HG02798 (cell line): ENCODE results near the gene FHAD1.
"Not testable (repeated sequence)": the region's sequence is repeated elsewhere in the genome, so short reads cannot be mapped to it uniquely, and the experiment has no call there.

ENCODE experiments used
- ATAC-seq: cut with Tn5 transposase; IDR thresholded peaks from one replicate; pipeline ENCODE4 v1.9.1; 2021; ENCODE audit warnings: mild to moderate bottlenecking; ENCODE audit not compliant: unreplicated experiment, poor library complexity

The FHAD1 gene

GRCh38 chr1:15355968-15356625 lies 109.1 kb downstream of the FHAD1 start:
- ATAC-seq = no peak

- ATAC-seq = no peak
Measured at GRCh38 chr1:15357612-15358207, 110.7 kb downstream of the FHAD1 start.

DNA sequence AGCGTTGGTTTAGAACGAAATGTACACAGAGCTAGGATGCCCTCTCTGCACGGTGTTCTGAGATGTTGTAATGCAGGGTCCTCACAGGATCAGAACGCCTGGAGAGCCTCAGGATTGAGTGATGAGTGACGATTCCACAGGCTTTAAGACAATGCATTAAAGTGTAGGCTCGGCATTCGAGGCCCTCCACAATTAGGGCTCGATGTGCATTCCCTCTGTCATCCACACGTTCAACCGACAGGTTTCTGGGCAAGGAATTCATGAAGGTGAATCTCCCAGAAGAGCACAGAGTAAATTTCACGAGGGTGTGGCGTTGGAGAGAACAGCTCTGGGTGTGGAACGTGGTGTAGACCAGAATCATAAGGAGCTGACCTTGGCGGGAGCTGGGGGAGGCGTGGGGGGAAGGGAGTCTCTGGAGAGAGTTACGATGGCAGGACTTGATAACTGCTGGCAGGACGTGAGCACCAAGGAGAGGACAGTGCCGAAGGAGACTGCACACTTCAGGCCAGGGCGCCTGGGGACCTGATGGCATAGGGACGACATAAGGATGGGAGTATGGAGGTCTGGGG lies 111.6 kb downstream of the FHAD1 start:
- ATAC-seq = no peak

GRCh38 chr1:15360700-15361099 lies 113.7 kb downstream of the FHAD1 start:
- no peak for ATAC-seq

- ATAC-seq = no peak
Measured at GRCh38 chr1:15362096-15362736, 115.2 kb downstream of the FHAD1 start.

GRCh38 chr1:15362737-15363128 lies 115.7 kb downstream of the FHAD1 start:
- ATAC-seq = no peak

DNA sequence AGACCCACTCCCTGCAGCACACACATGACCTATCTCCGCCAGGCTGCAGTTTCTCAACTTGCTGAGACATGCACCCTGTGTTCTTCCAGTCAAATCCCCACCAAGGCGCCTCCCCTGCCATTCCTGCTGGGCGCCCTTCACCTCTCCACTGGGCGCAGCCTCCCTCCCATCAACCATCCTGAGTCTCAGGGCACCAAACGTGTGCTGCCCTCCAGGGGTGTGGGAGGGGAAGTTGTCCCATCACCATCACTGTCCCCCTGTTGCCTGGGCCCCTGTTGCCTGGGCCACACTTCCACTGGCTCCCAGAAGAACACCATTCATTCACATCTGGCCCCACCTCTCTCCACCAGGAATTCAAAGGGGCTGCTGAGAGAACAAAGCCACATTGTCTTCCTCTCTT lies 117.7 kb downstream of the FHAD1 start:
- no peak for ATAC-seq

DNA sequence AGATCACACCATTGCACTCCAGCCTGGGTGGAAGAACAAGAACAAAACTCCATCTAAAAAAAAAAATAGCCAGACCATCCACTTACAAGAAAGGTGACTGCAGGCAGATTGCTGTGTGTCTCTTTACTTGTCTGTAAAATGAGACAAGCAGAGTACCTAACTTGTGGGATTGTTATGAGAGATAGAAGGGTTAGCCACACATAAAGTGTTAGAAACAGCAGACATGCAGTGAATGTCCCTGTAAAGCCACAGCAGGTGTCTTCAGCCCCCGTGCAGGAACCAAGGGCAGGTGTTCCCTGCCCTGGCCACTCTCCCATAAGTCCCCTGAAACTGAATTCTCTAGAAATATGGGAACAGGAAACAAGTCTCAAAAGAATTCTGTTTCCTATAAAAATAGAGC lies 121.9 kb downstream of the FHAD1 start:
- no peak for ATAC-seq

- no peak for ATAC-seq
Measured at GRCh38 chr1:15370268-15370667, 123.2 kb downstream of the FHAD1 start.

- ATAC-seq = no peak
Measured at GRCh38 chr1:15370781-15371520, 123.9 kb downstream of the FHAD1 start.

- no peak for ATAC-seq
Measured at GRCh38 chr1:15371610-15372545, 124.9 kb downstream of the FHAD1 start.

GRCh38 chr1:15378729-15379128 lies 131.7 kb downstream of the FHAD1 start:
- no peak for ATAC-seq

DNA sequence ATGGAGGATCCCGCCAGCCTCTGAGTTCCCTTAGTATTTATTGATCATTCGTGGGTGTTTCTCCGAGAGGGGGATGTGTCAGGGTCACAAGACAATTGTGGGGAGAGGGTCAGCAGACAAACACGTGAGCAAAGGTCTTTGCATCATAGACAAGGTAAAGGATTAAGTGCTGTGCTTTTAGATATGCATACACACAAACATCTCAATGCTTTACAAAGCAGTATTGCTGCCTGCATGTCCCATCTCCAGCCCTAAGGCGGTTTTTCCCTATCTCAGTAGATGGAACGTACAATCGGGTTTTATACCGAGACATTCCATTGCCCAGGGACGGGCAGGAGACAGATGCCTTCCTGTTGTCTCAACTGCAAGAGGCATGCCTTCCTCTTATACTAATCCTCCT lies 132.1 kb downstream of the FHAD1 start:
- not testable (repeated sequence) for ATAC-seq

DNA sequence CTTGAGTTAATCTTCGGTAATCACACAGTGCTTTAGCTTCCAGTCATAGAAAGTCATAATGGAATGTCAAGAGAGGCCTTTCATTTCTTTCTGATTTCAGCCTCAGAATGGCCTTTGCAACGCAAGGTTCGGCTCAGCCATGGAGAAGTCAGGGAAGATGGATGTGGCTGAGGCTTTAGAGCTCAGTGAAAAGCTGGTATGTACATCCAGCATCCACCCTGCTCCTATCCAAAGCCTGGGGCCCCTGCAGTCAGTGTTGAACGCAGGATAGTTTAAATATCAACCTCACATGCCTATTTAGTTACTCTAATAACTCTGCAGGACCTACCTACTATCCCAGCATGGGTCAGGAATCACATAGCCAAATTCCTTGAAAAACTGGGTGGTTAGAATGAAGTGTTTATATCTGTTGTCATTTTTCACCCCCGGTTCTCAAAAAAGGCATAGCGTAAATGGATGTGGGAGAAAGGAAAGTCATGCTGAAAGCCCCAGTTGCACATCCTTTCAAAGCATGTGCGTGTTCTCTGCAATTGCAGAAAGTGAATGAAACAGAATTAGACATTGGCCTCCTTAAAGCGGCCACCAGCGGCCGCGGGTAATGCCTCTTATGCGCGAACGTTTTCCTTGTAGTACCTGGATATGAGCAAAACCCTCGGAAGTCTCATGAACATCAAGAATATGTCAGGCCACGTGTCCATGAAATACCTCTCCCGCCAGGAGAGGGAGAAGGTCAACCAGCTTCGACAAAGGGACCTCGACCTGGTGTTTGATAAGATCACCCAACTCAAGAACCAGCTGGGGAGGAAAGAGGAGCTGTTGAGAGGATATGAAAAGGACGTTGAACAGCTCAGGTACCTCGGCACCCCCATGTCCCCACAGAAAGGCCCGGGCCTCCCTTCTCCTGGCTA lies 133.8 kb downstream of the FHAD1 start:
- ATAC-seq = no peak

DNA sequence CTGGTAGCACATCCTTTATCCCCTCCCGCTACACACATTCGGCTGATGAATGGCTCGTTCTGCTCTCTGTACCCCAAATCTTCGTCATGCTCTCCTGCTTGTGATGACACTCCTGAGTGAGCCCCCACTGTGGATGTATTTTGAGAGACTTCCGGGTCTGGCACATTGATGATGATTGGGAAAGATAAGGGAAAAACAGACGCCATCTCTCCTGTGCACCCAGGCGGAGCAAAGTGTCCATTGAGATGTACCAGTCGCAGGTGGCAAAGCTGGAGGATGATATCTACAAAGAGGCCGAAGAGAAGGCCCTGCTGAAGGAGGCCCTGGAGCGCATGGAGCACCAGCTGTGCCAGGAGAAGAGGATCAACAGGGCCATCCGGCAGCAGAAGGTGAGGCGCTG lies 134.8 kb downstream of the FHAD1 start:
- ATAC-seq = no peak

GRCh38 chr1:15382601-15383518 lies 135.8 kb downstream of the FHAD1 start:
- ATAC-seq = no peak

GRCh38 chr1:15383810-15384209 lies 136.8 kb downstream of the FHAD1 start:
- no peak for ATAC-seq
